Ovary (tissue), 9 donors: ENCODE results near the gene PIK3R4. TPM values are rescaled to one million over a fixed set of nuclear protein-coding genes. Genes with fewer than 3 reads are reported as not detected.

Experiments used
- DNase-seq, 5 donors: peaks; one replicate each; pipeline ENCODE4 v3.0.0-alpha.2; 2019 to 2020
- H3K27ac ChIP-seq, 2 donors: fragments of 200-600 bp; one replicate each; pipeline versions ENCODE4 v1.5.1 to v1.8.0; 2019 to 2022
- H3K27me3 ChIP-seq: fragments of 200-600 bp; one replicate; pipeline ENCODE4 v1.8.0; 2022
- H3K36me3 ChIP-seq: fragments of 200-600 bp; sonication (generic); one replicate; pipeline ENCODE4 v1.5.1; 2019
- H3K4me1 ChIP-seq: one replicate; pipeline ENCODE4 v1.8.1; 2013; ENCODE audit warnings: mild to moderate bottlenecking, moderate library complexity; ENCODE audit not compliant: insufficient read depth
- H3K4me3 ChIP-seq: fragments of 200-600 bp; sonication (generic); one replicate; pipeline ENCODE4 v1.5.1; 2017
- H3K9me3 ChIP-seq, 2 donors: fragments of 200-600 bp in 1 of 2; sonication (generic) in 1 of 2; one replicate each; pipeline versions ENCODE4 v1.5.1 to v1.8.1; 2013 to 2019; ENCODE audit warnings: mild to moderate bottlenecking in 1 of 2, moderate library complexity in 1 of 2
- CTCF ChIP-seq, 3 donors: fragments of 450-650 bp in 2 of 3; fragments of 200-600 bp in 1 of 3; IDR thresholded peaks; one replicate each; pipeline versions ENCODE4 v1.5.1 to v1.8.0; 2016 to 2022; ENCODE audit warnings: antibody characterized with exemption in 3 of 3, mild to moderate bottlenecking in 1 of 3
- EP300 ChIP-seq: sonication (generic); formaldehyde crosslinking; IDR thresholded peaks from one replicate; pipeline ENCODE4 v1.6.1; 2017; ENCODE audit warnings: antibody characterized with exemption
- POLR2A ChIP-seq: fragments of 450-650 bp; IDR thresholded peaks from one replicate; pipeline ENCODE4 v1.6.1; 2017; ENCODE audit warnings: antibody characterized with exemption, mild to moderate bottlenecking, moderate library complexity
- WGBS, 3 donors: extraction: QIAGEN DNeasy Blood & Tissue Kit in 1 of 3; methylation state at CpG; one replicate each; pipeline versions ENCODE4 v1.1.5 to v1.1.7; 2013 to 2017; 5-methylcytosine and 5-hydroxymethylcytosine counted together
- intact Hi-C, 4 donors: fragments of 100-400 bp; cut with DNase I; formaldehyde crosslinking; loops; one replicate each; pipeline versions ENCODE4 v1.11.0 to v1.15.1; 2022 to 2023
- polyA plus RNA-seq, 2 donors: library from polyadenylated mRNA; stranded (reverse); fragments of 200-250 nt in 1 of 2; fragments of 350-450 nt in 1 of 2; fragmentation: Illumina TruSeq in 1 of 2; extraction: RNeasy Lipid Tissue Mini Kit (QIAGEN cat#74804) in 1 of 2; gene quantifications; one replicate each; pipeline ENCODE4 v1.2.3, GENCODE V29; 2013 to 2014
- total RNA-seq, 7 donors: library from RNA; depleted of rRNA in 2 of 7; stranded (reverse); fragments of >200 nt in 2 of 7; fragmentation: NEBNext Ultra II Directional in 3 of 7; extraction: Animal tissue kit (Norgen Biotek cat#: 25700) in 3 of 7; gene quantifications; one replicate each; pipeline versions ENCODE4 v1.1.0 to v1.2.4, GENCODE V29; 2016 to 2023
- donor health status: DM: no; HTN: no; CAD: no; lungs with moderate emphysema.
- donor health status: DM: no; HTN: no; CAD: no.
- donor health status: Bipolar disorder and iron deficiency.
- donor health status: DM: yes; HTN: yes; CAD: no.
- donor health status: DM: no; HTN: no; CAD: no.
- donor health status: DM: yes; HTN: yes; CAD: no.

Gene PIK3R4
- total and polyA plus RNA-seq, 9 donors: 22.1 to 43.8 (median 29.7) TPM

GRCh38 chr3:130729154-130729553 lies 17.5 kb downstream of the PIK3R4 start:
- no peaks in the 10 kb centered on the region for H3K4me1 ChIP-seq
- no peaks in the 10 kb centered on the region for H3K36me3 ChIP-seq
- no peak overlapping the region for H3K4me3 ChIP-seq
- no peak for DNase-seq
- H3K27ac ChIP-seq: peak overlapping the region in 1 of 2 donors; percentile 65
- no peaks in the 10 kb centered on the region for H3K9me3 ChIP-seq
- H3K27me3 ChIP-seq: no peaks in the 10 kb centered on the region
- WGBS, 3 donors: 63 to 75% (median 66%) methylated on average over 2 of the region's 2 CpGs
- intact Hi-C loops: no loop called here
- TF ChIP-seq CTCF (IDR thresholded peaks at IDR 0.05) (no peak), EP300 (no peak), POLR2A (no peak)

GRCh38 chr3:130728037-130728436 lies 18.6 kb downstream of the PIK3R4 start:
- WGBS, 3 donors: 29 to 34% (median 33%) methylated on average over 2 of the region's 2 CpGs
- intact Hi-C loops: no loop called here
- H3K4me3 ChIP-seq: no peak overlapping the region
- TF ChIP-seq EP300: no peak
- TF ChIP-seq CTCF (IDR thresholded peaks at IDR 0.05): no peak
- peak overlapping the region in 1 of 2 donors; percentile 65 for H3K27ac ChIP-seq
- no peaks in the 10 kb centered on the region for H3K36me3 ChIP-seq
- no peaks in the 10 kb centered on the region for H3K4me1 ChIP-seq
- H3K27me3 ChIP-seq: no peaks in the 10 kb centered on the region
- H3K9me3 ChIP-seq: no peaks in the 10 kb centered on the region
- DNase-seq: no peak

GRCh38 chr3:130725746-130726145 lies 20.9 kb downstream of the PIK3R4 start:
- H3K4me1 ChIP-seq: no peaks in the 10 kb centered on the region
- intact Hi-C loops: no loop called here
- no peaks in the 10 kb centered on the region for H3K27me3 ChIP-seq
- DNase-seq: no peak
- 70 to 78% (median 76%) methylated on average over 2 of the region's 2 CpGs for WGBS, 3 donors
- no peaks in the 10 kb centered on the region for H3K9me3 ChIP-seq
- no peaks in the 10 kb centered on the region for H3K36me3 ChIP-seq
- no peak overlapping the region for H3K4me3 ChIP-seq
- TF ChIP-seq POLR2A (no peak), EP300 (no peak), CTCF (IDR thresholded peaks at IDR 0.05) (no peak)
- no peak overlapping the region for H3K27ac ChIP-seq

GRCh38 chr3:130715616-130716015 lies 31.0 kb downstream of the PIK3R4 start:
- H3K36me3 ChIP-seq: no peaks in the 10 kb centered on the region
- intact Hi-C loops: no loop called here
- TF ChIP-seq EP300: no peak
- TF ChIP-seq POLR2A: no peak
- no peak for TF ChIP-seq CTCF (IDR thresholded peaks at IDR 0.05)
- H3K4me1 ChIP-seq: no peaks in the 10 kb centered on the region
- H3K27ac ChIP-seq: no peak overlapping the region
- no peak for DNase-seq
- H3K4me3 ChIP-seq: no peak overlapping the region
- H3K27me3 ChIP-seq: no peaks in the 10 kb centered on the region
- 98 to 100% (median 98%) methylated on average over 1 of the region's 1 CpG for WGBS, 3 donors
- no peaks in the 10 kb centered on the region for H3K9me3 ChIP-seq
